SK-N-SH (cell line): ENCODE data around the gene DPM2.

ENCODE experiments used
- POLR2AphosphoS5 ChIP-seq: IDR thresholded peaks from 2 replicates; pipeline ENCODE4 v1.6.1; 2012; ENCODE audit warnings: low read depth, low read length
- TAF1 ChIP-seq: IDR thresholded peaks from 2 replicates; pipeline ENCODE4 v1.6.1; 2012; ENCODE audit warnings: low read depth, mild to moderate bottlenecking, low read length, moderate library complexity, borderline replicate concordance

DNA sequence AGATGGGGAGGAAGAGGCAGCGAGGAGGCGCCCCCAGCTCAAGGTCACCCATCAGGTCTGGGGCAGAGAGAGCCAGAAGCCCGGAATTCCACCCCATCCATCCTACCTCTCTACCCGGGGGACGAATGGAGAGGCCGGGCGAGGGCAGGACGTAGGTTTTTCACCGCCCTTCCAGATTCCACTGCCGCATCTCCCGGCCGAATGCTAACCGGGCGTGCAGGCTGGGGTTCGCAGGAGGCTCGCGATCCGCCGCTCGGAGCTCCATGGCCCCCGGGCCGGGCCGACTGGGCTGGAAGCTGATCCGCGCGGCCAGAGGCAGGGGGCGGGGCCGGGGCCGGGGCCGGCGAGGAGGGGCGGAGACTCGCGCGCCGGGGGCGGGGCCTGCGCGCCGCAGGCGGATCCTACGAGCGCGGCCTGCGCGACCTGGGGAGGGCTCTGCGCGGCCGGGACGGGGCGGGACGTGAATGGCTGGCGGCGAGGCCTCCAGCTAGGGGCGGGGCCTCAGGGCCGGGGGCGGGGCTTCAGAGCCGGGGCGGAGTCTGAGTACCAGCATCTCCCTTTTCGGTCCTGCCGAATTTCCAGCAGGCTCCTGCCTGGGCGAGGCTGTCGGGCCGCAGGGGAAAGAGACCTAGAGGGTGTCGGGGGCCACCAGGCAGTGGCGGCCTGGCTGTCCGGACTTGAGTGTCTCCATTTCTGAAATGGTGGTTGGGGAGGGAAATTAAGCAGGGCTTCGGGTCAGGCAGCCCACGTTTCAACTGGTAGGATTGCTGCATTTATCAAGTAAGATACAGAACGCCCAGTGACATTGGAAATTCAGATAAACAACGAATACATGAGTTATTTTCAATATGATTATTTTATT, 20.7 kb downstream of the DPM2 start, which contains the start of gene ST6GALNAC4:
- TF ChIP-seq POLR2AphosphoS5: no peak
- TF ChIP-seq TAF1: peak; percentile 38; the same call in 1 of the 2 replicates
